OCI-M2 (cell line): ENCODE results near the gene KCNN4.
"Not testable (repeated sequence)": the region's sequence is repeated elsewhere in the genome, so short reads cannot be mapped to it uniquely, and the experiment has no call there.

Experiments used
- DNase-seq: peaks from one replicate; lab custom pipeline; 2025; ENCODE audit not compliant: unreplicated experiment; lab: John Stamatoyannopoulos, UW

KCNN4 gene

DNA sequence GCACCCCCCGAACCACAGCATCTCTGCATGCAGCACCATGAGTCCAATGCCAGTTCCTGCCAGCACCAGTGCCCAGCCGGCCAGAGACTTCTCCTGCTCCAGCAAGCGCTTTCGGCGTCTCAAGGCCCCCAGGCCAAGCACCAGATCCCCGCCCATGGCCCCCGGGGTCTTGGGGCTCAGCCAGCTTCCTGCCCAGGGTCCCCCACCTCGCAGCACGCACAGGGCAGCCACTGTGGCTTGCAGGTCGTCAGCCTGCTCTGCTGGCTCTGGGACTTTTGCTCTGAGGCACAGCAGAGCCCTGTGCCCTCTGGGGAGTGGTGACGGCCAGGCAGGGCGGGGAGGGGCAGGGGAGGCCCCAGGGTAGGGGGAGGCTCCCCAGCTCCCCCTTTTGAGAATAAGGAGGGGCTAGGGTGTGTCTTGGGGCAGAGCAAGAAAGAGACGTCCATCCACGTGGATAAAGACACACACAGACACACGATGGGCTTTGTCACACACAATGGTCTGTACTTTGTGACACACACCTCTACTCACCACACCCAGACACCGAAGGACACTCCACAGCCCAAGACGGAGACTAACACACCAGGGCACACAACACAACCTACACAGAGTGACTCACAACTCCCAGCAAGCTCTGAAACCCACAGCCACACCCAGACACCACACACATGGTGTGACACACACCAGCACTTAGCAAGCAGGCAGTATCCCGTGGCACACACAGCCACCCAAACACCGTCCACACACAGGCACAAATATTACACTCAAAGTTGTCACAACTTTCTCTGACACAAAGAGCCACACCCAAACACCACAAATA, at the start of gene KCNN4:
Gene KCNN4 (minus strand): TSS at position 268 of the 820 bp plus-strand sequence. CDS start 112 bp downstream, at position 156.
- no peak for DNase-seq

DNA sequence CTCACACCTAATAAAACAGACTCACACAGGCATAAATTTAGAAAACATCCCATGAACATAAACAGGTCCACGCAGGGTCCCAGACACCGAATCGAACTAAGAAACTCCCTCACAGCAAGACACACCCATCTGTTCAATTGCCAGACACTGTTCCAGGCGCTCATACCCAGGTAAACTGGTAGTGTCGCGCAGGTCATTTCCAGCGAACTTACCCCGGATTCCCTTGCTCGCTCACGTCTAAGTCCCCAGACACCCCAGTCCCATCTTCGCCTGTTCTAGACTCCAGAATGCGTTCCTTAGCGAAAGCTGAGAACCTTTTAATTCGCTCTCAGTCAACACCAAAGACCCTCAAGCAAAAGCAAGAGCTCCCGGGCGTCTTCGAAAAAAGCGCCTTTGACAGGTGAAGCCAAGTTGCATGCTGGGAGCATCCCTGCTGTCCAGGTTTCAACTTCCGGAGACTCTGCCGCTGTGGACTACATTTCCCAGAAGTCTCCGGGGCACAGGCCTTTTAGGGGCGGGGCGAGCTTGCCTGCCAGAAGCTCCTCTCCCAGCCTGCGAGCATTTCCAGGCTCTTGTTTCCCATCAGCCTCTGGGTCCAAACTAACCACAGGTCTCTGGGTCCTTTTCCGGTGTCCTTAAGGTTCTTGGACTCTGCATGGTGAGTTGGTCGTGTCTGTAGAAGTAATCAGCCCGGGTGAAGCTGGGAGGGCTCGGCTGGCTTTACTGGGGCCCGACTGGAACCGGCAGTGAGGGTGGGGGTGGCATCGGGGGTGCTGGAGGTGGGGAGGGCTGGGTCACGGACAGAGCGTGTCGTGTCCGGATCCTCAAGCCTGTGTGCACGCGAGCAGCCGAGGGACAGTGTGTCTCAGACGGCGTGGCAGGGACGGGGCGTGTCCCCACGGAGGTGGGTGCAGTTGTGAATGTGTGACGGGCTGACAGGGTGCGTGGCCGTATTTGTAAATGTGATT, 46.3 kb upstream of the KCNN4 start, which contains the start of gene ZNF283:
Gene ZNF283 (plus strand): TSS at position 535 of the 968 bp plus-strand sequence. CDS start 6,184 bp downstream, outside the sequence.
- DNase-seq, result peak; percentile 69

DNA sequence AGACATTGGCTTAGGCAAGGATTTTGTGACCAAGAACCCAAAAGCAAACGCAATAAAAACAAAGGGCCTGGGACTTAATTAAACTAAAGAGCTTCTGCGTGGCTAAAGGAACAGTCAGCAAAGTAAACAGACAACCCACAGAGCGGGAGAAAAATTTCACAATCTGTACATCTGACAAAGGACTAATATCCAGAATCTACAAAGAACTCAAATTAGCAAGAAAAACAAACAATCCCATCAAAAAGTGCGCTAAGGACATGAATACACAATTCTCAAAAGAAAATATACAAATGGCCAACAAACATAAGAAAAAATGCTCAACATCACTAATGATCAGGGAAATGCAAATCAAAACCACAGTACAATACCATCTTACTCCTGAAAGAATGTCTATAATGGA, 43.8 kb upstream of the KCNN4 start:
- not testable (repeated sequence) for DNase-seq

DNA sequence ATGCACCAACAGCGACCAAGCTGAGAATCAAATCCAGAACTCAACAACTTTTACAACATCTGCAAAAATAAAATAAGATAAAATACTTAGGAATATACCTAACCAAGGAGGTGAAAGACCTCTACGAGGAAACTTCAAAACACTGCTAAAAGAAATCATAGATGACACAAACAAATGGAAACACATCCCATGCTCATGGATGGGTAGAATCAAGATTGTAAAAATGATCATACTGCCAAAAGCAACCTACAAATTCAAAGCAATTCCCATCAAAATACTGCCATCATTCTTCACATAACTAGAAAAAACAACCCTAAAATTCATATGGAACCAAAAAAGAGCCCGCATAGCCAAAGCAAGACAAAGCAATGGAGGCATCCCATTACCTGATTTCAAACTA, 43.1 kb upstream of the KCNN4 start:
- DNase-seq, result not testable (repeated sequence)

DNA sequence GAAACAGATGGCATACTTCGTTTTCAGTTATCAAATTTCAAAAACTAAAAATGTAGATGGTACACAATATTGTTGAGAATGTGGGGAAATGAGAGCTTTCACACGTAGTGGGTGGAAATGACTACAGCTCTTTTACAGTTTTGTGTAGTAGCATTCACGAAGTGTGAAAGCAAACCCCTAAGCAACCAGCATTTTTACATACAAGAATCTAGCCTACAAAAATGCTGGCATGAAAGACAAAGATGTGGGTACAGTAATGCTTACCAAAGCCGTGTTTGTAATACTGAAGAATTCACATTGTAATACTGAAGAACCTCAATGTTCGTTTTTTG, 40.1 kb upstream of the KCNN4 start:
- no peak for DNase-seq

DNA sequence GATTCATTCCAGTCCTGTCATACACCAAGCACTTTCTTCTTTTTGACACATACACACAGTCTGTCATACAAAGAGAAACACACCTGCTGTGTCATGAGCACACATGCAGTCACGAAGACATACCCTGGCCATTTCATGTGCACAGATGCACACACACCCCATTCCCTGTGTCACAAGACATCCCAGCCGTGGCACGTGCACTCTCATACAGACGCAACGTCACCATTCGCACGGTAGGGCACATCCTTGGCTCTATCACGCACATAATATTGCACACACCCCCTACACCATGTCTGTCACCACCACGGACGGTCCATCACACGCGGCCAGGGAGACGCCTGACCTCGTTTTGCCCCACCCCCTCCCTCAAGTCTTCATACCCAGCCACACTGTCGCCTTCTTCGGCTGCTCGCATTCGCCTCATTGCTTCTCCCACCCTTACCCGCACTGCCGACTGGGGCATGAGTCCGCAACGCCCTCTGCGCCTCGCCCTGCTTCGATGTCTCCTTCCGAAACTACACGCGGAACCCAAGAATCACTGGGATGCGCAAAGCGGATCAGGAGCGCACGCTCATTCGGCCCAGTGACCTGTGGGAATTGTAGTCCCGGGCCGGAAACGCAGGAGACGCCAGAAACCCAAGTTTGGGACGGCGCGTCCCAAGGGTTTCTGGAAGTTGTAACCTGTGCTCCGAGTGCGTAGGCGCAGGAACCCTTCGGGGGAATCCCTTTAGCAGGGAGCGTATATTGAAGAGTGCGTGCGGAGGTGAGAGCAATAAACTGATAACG, 39.5 kb upstream of the KCNN4 start:
- no peak for DNase-seq

DNA sequence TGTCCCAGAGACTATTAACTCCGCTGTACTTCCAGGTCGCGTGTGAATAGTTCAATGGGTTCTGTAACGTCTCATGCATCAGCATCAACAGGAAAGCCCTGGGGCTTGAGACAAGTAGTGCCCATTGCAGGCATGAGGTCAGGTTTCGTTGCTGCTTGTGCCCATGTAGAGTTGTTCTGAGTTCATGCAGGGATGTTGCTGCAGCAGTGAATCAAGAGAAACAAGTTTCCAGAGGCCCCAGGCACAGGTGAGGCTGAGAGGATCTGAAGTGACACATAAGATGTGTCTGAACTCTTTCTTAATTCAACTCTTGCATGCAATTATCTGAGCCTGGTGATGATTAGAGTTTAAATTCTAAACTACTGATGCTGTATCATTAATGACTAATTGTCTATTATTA, 37.7 kb upstream of the KCNN4 start:
- DNase-seq, result no peak

DNA sequence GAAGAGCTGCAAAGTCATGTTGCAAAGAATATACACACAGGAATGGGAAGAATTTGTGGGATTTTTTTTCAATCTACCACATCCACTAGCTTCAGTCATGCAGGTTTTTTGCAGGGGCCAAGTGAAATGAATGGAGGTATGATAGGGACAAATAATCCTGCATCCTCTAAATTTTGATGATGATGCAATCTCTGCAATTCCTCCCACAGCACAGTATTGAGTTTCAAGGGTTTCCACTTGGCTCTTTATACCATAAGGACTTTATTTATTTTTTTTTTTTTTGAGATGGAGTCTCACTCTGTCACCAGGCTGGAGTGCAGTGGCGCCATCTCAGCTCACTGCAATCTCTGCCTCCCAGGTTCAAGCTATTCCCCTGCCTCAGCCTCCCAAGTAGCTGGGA, 36.7 kb upstream of the KCNN4 start:
- DNase-seq, result not testable (repeated sequence)

DNA sequence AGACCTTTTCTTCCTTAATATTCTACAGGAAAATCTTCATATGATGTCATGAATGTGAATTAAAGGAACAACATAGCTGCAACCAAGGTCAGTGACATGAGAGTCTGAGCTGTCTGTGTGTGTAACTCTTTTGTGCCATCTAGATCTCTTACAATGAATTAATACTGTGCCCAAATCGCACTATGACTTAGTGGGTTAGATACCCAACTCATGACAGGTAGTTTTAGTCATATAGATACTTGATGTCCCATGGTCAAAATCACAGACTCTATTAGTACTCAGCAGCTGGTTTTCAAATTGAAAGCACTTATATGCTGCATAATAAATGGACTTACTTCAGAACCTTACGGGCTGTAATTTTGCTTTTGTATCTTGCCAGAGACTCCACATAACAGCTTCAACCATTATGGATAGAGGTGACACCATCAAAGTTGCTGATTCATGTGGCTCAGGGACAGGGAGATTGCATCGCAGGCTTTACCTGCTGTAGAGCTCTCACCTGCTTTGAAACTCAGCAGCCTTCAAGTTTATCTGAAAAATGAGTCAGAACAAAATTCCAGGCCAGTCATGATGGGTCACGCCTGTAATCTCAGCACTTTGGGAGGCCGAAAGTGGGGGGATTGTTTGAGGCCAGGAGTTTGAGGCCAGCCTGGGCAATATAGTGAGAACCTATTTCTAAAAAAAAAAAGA, 34.0 kb upstream of the KCNN4 start:
- no peak for DNase-seq

DNA sequence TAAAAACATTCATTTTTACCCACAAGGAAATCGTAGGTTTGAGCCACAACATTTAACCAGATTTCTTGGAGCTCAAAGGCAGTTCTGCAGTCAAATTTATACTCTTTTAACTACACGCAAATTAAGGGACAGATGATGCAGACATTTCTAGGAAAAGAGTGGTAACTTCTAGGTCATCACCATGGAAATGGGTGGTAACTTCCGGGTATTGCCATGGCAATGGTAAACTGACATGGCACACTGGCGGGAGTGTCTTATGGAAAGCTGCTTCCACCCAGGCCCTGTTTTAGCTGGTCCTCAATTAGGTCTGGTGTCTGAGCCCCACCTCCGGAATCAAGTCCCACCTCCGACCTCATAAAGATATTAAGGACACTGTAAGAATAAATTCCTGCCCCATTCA, 31.9 kb upstream of the KCNN4 start:
- DNase-seq, result no peak

DNA sequence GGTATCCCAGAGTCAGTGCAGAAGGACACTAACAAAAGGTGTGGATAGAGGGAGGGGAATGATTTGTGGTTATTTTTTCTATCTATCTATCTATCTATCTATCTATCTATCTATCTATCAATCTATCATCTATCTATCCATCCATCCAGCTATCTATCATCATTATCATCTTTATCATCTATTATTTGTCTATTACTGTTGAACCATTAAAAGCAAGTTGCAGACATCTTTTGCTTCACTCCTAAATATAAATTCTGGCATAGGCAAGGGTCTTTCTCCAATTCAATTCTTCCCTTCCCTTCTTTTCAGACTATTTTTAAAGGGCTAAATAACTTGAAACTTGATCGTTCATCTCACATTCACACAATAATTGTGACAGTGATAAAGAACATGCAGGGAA, 31.5 kb upstream of the KCNN4 start:
- DNase-seq, result no peak

DNA sequence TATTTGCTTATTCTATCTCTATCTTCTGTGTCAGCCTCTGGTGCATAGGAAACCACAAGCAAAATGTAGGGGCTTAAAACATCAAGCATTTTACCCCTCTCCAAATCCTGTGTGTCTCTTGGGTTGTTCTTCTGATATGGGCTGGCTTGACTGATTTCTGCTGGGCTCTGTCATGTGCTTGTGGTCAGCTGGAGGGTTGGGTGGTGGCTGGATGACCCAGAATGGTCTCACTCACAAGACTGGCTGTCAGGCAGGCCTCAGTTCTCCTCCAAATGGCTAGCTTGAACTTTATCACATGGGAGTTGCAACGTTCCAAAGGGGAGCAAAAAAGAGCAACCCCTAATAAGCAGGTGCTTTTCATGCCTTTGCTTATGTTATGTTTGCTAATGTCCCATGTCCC, 31.1 kb upstream of the KCNN4 start:
- no peak for DNase-seq

DNA sequence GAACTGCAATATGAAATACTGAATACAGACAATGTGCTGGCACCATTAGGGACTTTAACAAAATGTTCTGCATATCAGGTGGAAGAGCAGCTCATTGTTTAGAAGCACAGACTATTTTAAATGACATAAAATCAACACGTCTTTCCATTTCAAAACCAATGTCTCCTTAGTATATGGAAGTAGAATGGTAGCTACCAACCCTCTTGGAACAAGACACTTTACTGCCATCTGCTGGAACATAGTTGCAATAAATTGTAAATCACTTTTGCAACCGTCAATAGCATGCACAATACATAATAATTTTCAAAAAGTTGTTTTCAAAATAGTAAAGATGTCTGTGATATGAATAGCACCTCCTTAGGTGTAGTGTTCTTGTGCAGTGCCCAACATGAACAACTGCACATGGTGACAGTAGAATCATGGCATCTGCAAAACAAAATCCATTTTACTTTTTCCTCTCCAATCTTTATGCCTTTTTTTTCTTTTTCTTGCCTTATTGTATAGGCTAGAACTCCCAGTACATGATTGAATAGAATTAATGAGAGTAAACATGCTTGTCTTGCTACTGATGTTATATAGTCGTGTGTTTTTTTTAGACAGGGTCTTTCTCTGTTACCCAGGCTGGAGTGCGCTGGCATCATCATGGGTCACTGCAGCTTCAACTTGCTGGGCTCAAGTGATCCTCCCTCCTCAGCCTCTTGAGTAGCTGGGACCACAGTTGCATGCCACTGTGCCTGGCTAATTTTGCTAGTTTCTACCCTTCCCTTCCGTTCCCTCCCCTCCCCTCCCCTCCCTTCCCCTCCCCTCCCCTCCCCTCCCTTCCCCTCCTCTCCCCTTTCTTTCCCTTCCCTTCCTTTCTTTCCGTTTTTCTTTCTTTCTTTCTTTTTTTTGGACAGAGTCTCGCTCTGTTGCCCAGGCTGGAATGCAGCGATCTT, 29.3 kb upstream of the KCNN4 start:
- DNase-seq, result no peak

DNA sequence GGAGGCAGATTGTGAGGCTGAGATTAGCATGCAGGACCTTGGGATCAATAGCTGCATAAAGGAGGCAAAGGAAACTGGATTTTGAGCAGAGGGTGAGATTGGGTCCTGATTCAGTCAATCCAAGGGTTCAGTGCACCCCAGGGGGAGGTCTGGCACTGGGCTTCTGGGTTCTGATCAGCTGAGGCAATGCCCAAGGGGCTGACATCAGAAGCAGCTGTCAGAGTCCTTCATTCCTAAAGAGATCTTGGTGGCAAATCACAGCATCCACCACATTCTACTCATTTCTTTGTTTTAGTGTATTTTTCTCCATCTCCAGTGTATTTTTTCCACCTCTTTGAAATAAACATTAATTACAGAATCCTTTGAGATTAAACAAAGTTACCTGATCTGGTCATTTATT, 26.9 kb upstream of the KCNN4 start:
- DNase-seq, result no peak

DNA sequence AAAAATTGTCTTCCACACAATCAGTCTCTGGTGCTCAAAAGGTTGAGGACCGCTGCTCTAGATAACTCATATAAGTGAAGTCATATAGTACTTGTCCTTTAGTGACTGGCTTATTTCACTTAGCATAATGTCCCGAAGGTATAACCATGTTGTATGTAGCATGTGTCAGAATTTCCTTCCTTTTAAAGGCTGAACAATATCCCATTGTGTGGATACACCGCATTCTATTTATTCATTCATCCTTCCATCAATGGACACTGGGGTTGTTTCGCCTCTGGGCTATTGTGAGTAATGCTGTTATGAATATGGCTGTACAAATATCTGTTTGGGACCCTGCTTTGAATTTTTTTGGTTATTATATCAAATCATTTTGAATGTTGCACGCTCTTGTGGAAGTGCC, 26.1 kb upstream of the KCNN4 start:
- no peak for DNase-seq

DNA sequence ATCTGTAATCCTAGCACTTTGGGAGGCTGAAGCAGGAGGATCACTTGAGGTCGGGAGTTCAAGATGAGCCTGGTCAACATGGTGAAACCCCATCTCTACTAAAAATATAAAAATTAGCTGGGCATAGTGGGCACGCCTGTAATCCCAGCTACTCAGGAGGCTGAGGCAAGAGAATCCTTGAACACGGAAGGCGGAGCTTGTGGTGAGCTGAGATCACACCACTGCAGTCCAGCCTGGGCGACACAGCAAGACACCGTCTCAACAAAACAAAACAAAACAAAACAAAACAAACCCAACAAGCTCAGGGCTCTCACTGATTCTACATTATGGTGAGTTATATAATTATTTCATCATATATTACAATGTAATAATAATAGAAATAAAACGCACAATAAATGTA, 25.6 kb upstream of the KCNN4 start:
- not testable (repeated sequence) for DNase-seq

DNA sequence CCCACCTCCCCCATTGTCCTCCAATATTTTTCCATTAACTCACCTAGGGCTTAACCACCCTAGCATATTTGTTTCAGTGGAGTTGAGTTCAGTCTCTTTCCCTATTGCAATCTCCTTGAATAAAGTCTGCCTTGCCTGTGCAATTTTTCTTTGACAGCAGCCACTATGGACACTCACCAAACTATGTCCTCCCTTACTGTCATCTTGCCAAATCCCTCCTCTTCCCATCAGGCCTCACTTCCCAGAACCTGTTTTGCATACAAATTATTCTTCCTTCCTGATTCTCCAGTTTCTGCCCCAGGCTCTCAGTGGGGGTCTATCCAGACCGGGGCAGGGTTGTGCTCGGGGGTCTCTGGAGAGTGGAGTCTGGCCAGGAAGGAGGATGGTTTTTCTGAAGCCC, 23.7 kb upstream of the KCNN4 start:
- DNase-seq, result no peak

DNA sequence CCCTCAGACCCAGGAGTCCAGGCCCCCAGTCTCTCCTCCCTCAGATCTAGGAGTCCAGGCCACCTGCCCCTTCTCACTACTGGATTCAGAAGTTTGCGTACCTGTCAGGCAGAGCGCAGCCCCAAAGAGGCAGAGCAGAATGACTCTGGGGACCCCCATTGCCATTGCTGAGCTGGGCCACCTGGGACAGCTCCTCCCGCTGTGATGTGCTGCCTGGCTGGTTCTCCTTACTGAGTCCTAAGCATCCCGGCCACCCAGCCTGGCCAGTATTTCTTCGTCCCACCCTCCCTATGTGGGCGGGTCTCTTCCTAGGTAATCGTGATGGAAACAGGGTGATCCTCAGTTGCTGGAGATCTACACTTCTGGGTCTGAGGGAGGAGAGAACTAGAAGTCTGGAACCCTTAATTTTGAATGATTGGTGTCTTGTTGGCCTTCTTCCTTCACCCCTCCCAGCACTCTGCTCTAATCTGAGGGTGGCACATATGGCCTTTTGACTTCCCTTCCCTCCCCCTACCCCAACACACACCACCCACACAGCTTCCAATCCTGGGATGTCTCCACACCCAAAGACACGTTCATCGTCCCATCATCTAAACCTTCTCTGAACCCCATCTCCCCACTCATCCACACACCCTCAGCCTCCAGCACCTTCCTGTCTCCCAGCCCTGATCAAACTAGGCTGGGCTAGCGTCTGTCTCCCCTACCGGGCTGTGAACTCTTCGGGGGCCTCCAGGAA, 21.6 kb upstream of the KCNN4 start, which contains the start of gene LYPD5:
Gene LYPD5 (minus strand): TSS at position 232 of the 736 bp plus-strand sequence. CDS start 67 bp downstream, at position 165.
- no peak for DNase-seq
